OCI-M2 (cell line): ENCODE measurements around the gene VOPP1.

Experiments used
- DNase-seq: peaks from one replicate; lab custom pipeline; 2025; ENCODE audit not compliant: unreplicated experiment; lab: John Stamatoyannopoulos, UW

VOPP1 gene

DNA sequence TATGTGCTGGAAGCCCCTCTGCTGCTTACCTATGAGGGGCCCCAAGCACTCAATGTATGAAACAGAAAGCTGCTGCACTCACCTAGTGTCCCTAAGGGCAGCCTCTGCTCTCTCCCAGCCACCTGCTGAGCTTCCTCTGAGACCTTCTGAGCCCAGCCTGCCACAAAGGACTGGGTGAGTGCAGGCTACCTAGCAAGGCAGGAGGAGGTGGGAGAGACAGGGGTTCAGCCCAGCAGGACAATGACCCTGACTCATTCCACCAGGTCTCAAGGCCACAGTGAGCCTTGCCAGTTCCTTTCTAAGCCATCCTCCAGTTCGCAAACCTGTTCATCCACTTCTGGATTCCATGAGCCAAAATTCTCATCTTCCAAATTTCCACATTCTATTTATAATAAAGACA lies 16.3 kb downstream of the VOPP1 start:
- no peak for DNase-seq

DNA sequence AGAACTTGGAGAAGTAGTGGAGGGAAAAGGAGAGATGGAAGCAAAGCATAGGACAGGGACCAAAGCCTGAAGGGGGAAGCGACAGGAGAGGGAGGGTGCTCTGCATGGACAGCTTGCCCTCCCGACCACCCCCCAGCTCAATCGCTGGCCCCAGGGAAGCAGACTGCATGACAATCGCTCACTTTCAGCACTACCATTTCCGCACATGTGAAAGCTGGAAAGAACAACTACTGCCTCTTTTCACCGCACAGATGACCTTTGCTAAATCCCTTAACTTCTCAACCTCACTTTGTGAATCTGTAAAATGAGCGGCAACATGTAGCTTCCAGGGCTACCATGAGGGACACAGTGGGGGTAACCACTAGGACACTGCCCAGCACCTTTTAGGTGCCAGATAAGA lies 17.1 kb downstream of the VOPP1 start:
- no peak for DNase-seq

DNA sequence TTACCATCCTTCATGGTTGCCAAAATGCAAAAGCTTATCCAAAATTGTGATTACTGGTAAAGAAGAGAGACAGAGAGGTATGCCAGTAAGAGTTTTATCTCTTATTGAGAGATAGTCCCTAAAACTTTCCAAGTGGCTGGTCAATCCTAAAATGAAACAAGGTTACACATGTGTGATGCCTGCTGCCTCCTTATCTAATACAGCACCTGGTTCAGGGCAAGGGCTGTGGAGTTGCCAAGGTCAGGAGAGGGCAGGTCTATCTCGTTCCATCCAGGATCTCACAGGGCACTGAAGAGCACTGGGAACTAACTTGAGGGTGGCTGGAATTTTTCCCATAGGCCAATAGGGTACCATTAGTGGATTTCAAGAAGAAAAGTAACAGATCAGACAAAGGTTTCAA lies 18.3 kb downstream of the VOPP1 start:
- no peak for DNase-seq

DNA sequence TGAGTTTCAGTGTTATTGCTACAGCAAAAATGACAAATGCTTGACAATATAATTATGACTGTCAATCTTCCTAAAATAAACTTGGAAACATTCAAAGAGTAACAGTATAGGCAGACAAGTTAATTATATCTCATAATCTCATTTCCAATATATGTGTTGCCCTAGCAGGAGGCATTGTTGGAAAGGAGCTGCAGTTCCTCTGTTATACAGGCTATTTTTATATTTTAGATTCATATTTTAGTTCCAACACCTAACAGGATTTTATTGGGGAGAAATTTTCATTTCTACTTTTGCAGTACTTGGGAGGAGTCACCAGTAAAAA lies 19.3 kb downstream of the VOPP1 start:
- DNase-seq, result no peak

DNA sequence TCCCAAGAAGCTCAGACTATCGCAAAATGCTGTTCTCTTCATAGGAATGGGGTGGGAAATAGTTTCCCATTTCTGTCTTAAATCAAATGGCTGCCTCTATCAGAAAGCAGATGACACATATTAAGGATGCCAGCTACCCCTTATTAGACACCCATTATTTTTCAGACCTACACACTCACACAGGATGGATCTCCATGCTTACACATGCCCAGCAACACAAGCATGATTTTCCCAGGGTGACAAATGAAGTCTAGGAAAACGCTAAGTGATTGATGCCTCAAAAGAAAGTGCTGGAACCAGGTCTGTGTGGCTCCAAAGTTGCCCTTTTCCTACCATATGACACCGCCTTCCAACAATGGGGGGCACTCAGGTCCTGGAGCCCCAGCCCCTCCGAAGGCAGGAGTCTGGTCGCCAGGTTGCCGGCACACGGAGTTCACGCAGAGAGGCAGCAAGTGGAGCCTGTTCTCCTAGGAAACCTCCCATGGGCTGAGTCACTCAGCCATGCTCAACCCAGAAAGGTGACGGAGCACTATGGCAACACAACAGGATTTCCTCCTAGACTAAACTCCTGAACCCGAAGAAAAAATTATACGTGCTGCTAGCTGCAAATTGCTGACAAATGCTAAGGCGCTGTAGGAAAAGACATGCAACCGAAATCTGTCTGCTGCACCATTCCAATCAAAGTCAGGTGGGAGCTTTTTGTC lies 19.8 kb downstream of the VOPP1 start:
- no peak for DNase-seq

DNA sequence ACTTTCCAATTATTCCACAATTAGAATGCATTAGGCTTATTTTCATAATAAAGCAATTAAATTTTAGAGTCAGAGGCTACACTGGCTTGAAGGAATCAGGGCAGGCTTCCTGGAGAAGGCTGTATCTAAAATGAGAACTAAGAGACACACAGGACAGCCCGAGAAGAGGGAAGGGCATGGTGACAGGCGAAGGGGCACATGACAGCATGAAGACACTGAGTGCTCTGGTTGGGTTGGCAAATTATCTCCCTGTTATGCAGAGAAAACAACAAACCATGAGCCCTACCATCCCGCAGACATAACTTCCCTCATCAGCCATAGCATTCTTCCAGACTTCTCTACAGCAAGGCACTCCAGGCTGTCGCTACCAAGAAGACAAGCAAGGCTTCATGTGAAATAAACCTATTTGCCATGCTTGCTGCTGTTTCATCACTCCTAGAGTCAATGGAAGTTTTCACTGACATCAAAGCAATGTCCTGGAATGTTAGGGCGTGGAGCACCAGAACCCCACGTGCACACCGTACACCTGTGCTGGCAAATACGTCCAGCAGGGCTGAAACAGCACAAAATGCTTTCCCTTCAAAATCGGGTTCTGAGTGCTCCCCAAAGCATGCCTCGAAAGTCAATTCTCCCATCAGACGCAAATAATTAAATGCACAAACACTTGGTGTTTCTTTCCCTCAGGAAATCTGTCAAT lies 21.3 kb downstream of the VOPP1 start:
- DNase-seq, result no peak

DNA sequence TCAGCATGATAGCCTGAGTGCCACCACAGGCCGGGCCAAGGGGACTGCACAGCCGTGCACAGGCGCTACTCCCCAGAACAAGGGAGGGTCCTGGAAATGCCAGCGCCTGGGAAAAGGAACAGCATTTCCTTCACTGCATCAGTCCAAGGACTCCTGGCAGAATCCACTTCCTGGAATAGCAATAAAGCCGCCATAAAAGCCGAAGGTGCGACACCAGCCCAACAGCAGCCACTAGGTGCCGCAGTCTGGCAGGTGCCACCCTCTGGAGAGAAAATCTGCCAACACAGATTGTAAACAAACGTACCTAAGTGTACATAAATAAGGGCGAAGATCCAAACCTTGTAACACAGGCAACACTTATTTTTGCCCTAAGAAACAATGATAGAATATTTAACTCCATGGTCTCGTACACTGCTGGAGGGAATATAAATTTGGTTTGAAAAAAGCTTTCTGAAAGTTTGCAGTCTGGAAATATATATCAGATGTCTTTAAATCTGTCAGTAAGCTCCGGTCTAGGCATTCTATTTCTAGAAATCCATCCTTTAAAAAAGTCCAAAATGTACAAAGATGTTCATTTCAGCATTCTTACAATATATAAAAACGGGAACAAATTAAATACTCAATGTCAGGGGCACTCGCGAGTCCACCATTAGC lies 22.2 kb downstream of the VOPP1 start:
- no peak for DNase-seq

DNA sequence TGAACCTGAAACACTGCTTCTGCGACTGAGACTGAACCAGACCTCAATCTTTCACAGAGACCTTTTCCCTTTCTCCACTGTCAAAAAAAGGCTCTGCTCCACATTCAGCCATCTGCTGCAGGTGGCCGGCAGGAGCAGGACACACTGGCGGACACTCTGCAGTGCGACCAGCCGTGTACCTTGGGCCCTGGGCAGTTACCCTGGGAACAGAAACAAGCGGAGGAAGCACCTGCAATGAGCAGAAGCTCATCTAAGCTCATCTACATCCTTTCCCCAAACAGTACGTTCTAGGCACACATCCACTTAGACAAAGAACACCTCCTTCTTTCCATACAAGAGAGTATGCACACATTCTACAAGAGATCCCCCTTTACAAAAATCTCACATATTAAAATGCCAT lies 22.8 kb downstream of the VOPP1 start:
- no peak for DNase-seq

DNA sequence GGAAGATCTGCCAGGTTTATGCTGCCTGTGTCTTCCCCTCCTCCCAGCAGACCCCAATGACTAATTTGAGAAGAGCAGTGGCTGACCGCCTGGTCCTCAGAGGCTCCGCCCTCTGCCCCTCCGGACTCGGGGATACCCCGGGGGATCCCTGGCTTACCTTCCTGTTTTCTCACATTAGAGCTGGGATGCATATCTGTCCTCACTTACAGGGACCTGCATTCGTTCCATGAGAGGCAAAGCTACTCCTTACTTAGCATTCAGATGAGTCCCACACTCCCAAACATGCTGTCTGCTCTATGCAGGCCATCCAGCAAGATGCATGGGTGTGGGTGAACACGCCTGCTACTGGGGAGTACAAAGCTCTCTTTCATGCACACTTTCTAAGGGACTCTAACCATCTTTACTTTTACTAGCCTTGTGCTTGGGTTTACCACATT lies 24.0 kb downstream of the VOPP1 start:
- no peak for DNase-seq

DNA sequence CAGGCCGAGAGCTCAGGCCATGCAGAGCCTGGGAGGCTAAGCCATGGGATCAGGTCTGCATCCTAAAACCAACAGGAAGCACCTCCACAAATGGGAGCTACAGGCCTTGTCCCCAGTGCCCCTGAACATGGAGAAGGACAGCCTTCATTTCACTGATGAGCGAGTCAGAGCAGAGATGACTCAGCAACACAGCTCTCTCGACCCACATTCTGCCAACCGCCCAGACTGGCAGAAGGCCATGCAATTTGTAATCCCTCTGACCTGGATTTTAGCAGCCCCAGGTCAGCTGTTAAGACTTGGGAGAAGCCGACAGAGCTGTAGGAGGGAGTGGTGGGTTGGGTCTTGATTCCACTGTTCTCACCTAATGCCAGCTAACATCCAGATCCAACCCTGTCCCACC lies 25.5 kb downstream of the VOPP1 start:
- no peak for DNase-seq

DNA sequence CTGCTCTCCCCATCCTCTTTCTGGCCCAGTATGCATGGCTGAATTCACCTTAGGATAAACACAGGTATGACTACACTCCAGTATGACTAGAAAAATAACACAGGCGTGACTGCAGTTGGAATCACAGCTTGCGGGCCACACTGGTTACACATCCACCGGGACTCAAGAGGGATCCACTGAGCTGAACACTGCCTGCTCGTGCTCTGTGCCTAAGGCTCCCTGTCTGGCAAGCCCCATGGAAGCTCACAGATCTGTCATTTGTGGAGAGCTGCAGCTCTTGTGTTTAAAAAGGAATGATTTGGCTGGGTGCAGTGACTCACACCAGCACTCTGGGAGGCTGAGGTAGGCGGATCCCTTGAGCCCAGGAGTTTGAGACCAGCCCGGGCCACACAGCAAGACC lies 26.8 kb downstream of the VOPP1 start:
- DNase-seq, result no peak

DNA sequence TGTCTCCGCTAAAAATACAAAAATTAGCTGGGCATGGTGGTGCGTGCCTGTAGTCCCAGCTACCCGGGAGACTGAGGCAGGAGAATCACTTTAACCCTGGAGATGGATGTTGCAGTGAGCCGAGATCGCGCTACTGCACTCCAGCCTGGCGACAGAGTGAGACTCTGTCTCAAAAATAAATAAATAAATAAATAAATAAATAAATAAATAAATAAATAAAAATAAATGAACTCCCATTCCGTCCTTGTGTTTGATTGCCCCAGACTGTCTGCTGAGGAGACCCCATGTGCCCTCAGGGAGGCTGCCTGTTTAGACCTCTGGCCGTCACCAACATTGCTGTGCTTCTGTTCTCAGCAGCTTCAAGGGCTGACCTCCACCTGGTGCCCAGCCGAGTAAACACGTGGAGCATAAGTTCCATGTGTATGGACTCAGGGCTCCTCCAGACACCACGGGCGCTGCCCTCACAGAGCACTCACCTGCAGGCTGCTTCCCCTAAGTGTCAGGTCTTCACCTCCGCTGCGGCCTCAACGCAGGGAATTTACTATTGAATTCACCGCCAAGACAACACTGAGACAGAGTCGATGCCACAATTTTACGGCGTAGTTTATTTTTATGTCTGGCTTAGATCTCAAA lies 32.0 kb downstream of the VOPP1 start:
- no peak for DNase-seq

DNA sequence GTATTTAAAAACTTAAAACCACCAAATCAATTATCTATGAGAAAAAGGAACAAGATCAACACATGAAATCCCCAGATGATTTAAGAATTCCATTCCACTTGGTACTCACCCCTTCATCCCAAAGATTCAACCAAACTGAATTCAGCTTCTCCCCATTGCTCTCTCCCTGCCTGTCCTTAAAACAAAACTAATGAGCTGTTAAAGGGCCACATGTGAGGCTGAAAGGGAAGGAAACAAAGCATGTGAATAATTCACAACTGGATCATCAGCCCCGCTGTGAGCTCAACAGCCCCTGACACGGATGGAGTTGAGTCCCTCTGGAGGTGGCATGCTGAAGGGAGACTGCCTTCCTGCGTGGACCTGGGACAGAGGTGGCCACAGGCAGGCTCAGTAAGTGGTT lies 32.9 kb downstream of the VOPP1 start:
- no peak for DNase-seq

DNA sequence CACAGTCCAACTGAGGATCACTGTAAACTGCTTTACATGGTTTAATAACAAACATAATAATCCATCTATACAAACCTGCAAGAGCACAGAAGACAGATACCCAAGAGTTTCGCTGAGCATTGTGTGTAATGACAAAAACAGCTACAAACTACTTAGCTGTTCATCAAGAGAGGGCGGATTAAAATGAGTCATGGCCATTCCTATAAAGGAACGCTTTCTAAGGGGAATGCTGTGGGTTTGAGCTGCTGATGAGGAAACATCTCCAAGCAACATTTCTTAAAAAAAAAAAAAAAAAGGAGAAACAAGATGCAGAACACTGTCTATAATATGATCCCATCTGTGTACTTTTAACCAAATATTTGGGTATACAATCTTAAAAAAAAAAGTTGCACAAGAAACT lies 33.8 kb downstream of the VOPP1 start:
- DNase-seq, result no peak

DNA sequence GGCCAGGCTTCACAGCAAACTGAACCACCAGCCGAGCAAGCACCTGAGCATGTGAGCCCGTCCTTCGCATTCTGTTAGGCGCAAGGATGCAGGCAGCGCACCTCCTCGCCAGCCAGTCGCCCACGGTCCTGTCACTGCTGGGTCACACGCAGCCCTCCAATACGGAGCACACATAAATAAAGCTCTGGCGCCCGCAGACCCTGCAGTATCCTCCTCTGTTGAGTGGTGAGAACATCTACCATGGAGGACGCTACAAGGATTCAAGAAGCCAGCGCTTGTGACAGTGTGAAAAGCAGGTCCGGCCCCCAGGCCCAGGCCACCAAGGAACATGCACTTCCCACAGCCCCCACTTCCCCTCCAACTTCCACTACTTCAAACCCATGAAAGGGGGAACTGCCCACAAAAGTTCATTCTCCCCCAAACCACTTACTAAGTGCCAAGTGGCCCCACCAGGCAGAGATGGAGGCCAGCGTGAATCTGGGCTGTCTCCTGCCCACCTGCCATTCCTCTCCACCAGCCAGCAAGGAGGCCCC lies 34.8 kb downstream of the VOPP1 start:
- DNase-seq, result no peak

DNA sequence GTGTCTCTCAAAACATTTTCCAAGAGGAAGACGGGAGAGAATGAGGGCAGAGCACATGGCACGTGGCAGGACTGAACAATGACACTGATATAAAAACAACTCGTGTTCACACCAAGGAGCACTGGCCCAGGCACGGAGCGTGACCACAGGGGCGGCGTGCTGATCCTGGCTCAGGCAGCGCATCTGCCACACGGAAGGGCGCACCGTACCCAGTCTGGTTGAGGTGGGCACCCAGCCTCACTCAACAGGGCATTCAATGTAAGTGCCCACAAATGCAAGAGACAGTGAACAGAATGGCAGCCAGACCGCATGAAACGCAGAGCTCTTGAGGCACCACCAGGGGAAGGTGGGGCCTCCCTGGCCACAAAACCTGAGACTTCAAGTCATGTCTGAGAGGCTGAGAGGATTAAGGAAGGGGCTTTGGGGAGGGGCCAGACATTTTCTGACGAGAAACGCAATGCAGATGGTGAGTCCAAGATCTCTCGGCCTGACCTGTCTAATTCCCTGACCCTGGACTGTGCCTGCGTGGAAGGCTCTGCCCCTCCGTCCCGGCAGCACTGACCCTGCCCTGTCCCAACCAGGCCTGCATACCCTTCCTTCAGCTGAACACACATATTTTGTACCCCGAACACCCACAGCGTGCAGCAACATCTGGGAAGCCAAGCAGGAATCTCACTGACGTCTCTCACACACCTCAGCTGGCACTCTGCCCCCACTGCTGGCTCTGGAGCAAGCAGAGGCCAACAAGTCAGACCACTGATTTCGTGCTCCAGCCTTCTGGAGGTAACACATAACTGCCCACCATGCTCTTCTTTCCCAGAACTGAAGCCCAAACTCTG lies 35.5 kb downstream of the VOPP1 start:
- no peak for DNase-seq

DNA sequence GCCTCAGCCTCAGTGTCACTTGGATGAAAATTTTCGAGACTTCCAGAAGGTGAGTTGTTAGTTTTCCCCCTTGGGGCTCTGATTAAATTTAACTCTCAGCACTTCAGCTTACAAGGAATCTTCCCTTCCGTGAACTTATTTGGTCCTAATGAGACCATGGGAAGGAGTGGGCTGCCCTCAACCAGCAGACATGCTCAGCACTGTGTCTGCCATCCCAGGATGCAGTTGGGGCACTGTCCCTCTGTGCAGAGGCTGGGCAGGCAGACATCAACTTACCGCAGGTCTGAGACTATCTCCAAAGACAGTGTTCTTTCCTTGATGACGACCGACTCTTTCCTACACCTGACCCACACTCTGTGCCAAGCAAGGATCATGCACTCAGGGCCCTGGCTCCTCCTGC lies 36.7 kb downstream of the VOPP1 start:
- DNase-seq, result no peak

DNA sequence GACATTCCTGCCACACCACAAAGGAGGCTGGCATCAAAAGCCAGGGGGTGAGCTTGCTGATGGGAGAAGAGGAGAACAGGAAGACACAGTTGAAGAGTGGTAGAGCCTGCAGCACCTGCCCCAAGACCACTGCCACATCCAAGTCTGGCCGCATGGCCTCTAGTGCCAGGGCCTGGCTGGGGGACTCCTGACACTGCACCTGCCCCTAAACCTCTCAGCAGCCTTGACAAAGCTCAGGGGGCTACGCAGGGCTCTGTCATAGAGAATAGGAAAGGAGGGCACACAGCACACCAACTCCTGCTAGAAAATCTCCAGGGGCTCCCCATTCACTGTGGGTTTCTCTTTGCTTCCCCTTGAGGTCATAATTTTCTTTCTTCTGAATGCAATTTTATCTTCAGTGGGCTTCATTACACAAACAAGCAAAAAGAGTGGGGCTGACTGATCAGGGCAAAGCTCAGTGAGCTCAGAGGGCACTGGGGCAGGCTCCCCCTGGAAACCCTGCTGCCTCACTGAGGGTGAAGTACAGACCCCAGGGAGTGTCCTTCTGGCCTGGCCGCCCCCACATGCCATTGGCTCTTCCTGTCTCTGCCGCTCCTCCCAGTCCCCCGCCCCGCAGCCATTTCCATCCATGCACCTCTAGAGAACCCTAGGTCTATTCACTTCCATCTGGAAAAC lies 37.2 kb downstream of the VOPP1 start:
- DNase-seq, result no peak

DNA sequence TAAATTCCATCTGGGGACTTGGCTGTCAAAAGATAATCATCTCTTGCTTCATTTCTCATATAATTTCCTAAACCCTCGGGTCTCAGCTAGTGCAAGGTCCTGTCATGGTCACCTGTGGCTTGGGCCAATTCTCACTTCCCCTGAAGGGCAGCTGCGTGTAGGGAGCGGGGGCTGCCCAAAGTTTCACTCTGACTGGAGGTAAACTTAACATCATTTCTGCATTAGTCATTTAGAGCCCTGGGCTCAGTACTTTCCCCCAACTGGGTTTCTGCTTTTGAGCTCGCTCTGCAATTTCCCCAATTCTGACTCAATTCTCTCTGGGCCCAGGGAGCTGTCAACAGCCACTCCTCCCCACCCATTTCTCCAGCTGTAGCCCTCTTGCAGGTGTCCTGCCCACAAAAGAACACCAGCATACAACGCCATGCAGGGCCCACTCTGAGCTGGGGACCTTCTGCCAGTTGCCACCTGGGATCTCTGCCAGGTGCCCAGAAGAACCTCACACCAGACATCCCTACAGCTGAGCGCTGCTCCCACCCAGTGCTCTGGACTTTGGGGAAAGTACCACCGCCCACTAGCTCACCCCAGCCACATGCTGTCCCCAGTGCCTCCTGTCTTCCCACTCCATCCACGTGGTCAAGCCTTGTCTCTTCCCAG lies 37.9 kb downstream of the VOPP1 start:
- DNase-seq, result no peak

DNA sequence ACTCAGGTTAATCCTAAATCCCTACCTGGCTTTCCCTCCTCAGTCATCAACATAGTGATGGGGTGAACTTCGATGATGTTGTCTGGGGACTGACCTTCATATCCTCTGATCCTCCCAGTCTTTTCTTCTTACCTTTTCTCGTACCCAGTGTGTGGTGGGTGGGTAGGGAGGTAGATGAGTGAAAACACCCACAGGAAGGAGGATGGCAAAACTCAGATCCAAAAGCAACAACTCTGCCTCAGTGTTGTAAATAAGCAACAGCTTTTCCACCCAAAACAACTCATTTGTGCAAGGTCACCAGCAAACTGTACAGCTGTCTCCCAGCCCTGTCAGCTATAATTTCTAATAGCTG lies 38.6 kb downstream of the VOPP1 start:
- no peak for DNase-seq
